HK-2 (cell line): ENCODE results near the gene CTH.
"Not testable (repeated sequence)": the region's sequence is repeated elsewhere in the genome, so short reads cannot be mapped to it uniquely, and the experiment has no call there.

Experiments
- DNase-seq: peaks from one replicate; pipeline ENCODE4 v3.0.0-alpha.2; 2018; ENCODE audit not compliant: unreplicated experiment

CTH gene

DNA sequence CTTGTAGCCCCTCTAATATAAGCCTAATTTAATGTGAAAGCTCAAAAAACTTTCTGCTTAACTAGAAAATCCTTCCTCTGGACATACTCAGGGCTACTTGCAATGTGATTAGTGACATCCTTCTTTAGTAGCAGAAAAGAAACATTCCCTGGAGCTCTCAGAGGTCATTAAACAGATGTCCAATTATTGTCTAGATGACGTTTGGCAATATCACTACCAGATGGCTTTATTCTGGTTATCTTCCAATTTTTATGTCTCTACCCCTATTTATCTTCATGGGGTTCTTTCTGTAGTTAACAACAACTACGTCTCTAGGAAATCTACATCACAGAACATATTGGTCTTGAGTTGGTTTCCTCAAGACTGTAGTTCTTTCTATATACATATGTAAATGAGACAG is 44.2 kb downstream of the CTH start:
- no peak for DNase-seq

GRCh38 chr1:70458131-70458530 is 47.1 kb downstream of the CTH start:
- DNase-seq: no peak

- DNase-seq: peak; percentile 7
These were observed 48.6 kb downstream of the CTH start for GRCh38 chr1:70459496-70460225.

- DNase-seq: not testable (repeated sequence)
These were observed 50.0 kb downstream of the CTH start for GRCh38 chr1:70460740-70461713.

- no peak for DNase-seq
These were observed 51.5 kb downstream of the CTH start for GRCh38 chr1:70462611-70463010.

- DNase-seq: no peak
These were observed 54.8 kb downstream of the CTH start for GRCh38 chr1:70465911-70466310.

GRCh38 chr1:70467531-70467930 is 56.5 kb downstream of the CTH start:
- no peak for DNase-seq

GRCh38 chr1:70468180-70468579 is 57.1 kb downstream of the CTH start:
- no peak for DNase-seq

DNA sequence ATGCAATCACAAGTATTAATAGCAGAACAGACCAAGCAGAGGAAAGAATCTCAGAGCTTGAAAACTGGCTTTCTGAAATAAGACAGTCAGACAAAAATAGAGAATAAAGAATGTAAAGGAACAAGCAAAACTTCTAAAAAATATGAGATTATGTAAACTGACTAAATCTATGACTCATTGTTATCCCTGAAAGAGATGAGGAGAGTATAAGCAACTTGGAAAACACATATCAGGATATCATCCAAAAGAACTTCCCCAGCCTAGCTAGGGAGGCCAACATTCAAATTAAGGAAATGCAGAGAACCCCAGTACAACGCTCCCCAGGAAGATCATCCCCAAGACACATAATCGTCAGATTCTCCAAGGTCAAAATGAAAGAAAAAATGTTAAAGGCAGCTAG is 58.1 kb downstream of the CTH start:
- not testable (repeated sequence) for DNase-seq

GRCh38 chr1:70475023-70475422 is 64.0 kb downstream of the CTH start:
- no peak for DNase-seq

DNA sequence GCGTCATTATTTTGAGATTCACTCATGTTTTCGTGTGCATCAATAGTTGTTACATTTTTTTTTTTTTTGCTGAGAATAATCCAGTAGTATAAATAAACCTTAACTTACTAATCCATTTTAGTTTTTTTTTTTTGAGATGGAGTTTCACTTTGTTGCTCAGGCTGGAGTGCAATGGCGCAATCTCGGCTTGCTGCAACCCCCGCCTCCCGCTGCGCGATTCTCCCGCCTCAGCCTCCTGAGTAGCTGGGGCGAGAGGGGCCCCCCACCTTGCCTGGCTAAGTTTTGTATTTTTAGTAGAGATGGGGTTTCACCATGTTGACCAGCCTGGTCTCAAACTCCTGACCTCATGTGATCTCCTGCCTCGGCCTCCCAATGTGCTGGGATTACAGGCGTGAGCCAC is 66.0 kb downstream of the CTH start:
- DNase-seq: no peak

- DNase-seq: not testable (repeated sequence)
These were observed 66.8 kb downstream of the CTH start for GRCh38 chr1:70477905-70478304.

GRCh38 chr1:70483342-70483741 is 72.3 kb downstream of the CTH start:
- DNase-seq: no peak

DNA sequence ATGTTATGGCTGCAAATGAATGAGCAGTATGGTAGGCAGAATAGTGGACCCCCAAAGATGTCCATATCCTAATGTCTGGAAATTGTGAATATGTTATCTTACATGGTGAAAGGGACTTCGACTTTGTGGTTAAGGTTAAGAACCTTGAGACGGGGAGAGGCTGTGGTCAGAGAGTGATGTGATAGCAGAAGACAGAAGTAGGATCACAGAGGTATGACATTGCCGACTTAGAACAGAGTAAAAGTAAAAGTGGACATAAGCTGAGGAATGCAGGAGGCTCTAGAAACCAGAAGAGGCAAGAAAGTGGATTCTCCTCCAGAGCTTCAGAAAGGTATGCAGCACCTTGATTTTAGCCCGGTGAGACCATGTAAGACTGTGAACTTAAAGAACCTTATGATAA is 74.6 kb downstream of the CTH start:
- no peak for DNase-seq

GRCh38 chr1:70486676-70487458 is 75.8 kb downstream of the CTH start:
- peak; percentile 52 for DNase-seq

DNA sequence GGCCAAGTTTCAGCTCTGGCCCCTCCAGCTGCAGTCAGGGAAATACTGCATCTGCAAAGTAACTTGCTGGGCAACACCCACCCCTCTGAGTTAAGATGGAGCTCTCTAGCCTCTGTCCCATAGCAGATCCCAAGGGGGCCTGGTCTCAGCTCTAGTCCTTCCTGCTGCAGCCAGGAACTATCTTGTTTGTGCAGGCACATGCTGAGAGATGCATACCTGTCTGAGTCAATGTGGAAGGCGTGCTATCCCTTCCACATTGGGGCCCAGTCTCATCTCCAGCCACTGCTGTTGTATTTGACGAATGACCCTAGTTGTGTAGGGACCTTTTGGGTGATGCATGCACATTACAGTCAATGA is 76.4 kb downstream of the CTH start:
- no peak for DNase-seq

- DNase-seq: peak; percentile 9
These were observed 77.0 kb downstream of the CTH start for GRCh38 chr1:70487910-70488665.
